Suppressor macrophage (primary cell): ENCODE results near the gene ARHGAP15.

Source experiments
- DNase-seq, 4 experiments: peaks; one replicate each; pipeline ENCODE4 v3.0.0-alpha.2; 2020 to 2022

Gene ARHGAP15

GRCh38 chr2:143729296-143729814 lies 600.1 kb downstream of the ARHGAP15 start:
- DNase-seq = no peak

GRCh38 chr2:143730155-143730952 lies 601.1 kb downstream of the ARHGAP15 start:
- DNase-seq = peak; percentile 30 to 68 (median 50)

- DNase-seq = no peak
Measured at GRCh38 chr2:143730953-143731260, 601.7 kb downstream of the ARHGAP15 start.

- no peak for DNase-seq
Measured at GRCh38 chr2:143732076-143732475, 602.9 kb downstream of the ARHGAP15 start.

GRCh38 chr2:143732871-143733270 lies 603.7 kb downstream of the ARHGAP15 start:
- no peak for DNase-seq

GRCh38 chr2:143734507-143734906 lies 605.3 kb downstream of the ARHGAP15 start:
- DNase-seq = no peak

- no peak for DNase-seq
Measured at GRCh38 chr2:143736904-143737303, 607.7 kb downstream of the ARHGAP15 start.

- no peak for DNase-seq
Measured at GRCh38 chr2:143740431-143740830, 611.2 kb downstream of the ARHGAP15 start.

GRCh38 chr2:143741205-143741604 lies 612.0 kb downstream of the ARHGAP15 start:
- DNase-seq = no peak

- DNase-seq = no peak
Measured at GRCh38 chr2:143742581-143742980, 613.4 kb downstream of the ARHGAP15 start.

- no peak for DNase-seq
Measured at GRCh38 chr2:143744114-143744513, 614.9 kb downstream of the ARHGAP15 start.

GRCh38 chr2:143745060-143745459 lies 615.8 kb downstream of the ARHGAP15 start:
- DNase-seq = no peak

GRCh38 chr2:143754742-143755141 lies 625.5 kb downstream of the ARHGAP15 start:
- DNase-seq = peak in 3 of 4 experiments; percentile 16 to 44 (median 30)

GRCh38 chr2:143758629-143759330 lies 629.6 kb downstream of the ARHGAP15 start:
- DNase-seq = no peak

GRCh38 chr2:143759455-143759854 lies 630.2 kb downstream of the ARHGAP15 start:
- DNase-seq = no peak

GRCh38 chr2:143762176-143762928 lies 633.1 kb downstream of the ARHGAP15 start:
- DNase-seq = no peak

GRCh38 chr2:143764261-143764660 lies 635.0 kb downstream of the ARHGAP15 start:
- DNase-seq = no peak

- DNase-seq = no peak
Measured at GRCh38 chr2:143764706-143765105, 635.5 kb downstream of the ARHGAP15 start.

GRCh38 chr2:143768991-143769390 lies 639.8 kb downstream of the ARHGAP15 start:
- DNase-seq = no peak

- DNase-seq = no peak
Measured at GRCh38 chr2:143771939-143772338, 642.7 kb downstream of the ARHGAP15 start.

GRCh38 chr2:143776526-143777297 lies 647.5 kb downstream of the ARHGAP15 start:
- no peak for DNase-seq

- no peak for DNase-seq
Measured at GRCh38 chr2:143779021-143779420, 649.8 kb downstream of the ARHGAP15 start.
